ENCODE results near the gene ABCA7. TPM values are rescaled to one million over a fixed set of nuclear protein-coding genes. Genes with fewer than 3 reads are reported as not detected.

The ABCA7 gene
- total and polyA plus RNA-seq, 2 of the 8 experiments (the other 6 are each of a cell fraction or from before 2014, with no cell fraction given) = 10.4 to 25.6 TPM

DNA sequence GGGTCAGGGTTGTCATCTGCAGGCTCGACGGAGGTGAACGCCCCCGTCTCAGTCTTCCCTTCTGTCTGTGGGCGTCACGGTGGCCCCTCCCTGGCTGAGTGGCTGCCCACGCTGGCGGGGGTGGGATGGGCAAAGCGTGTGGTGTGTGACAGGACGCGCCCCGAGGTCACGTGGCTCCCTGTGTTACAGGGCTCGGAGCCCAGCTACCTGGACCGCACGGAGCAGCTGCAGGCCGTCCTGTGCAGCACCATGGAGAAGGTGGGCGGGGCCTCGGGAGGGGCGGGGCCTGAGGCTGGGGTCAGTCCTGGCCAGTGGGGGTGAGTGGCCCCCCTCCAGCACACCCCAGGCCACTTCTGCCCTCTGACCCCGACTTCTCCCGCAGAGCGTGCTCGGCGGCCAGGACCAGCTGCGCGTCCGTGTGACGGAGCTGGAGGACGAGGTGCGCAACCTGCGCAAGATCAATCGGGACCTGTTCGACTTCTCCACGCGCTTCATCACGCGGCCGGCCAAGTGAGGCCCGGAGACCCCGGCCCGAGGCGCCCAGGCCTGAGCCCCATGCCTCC lies 46.0 kb upstream of the ABCA7 start:
- Histone ChIP-seq H3K4ac (replicated peaks; ENCODE audit: insufficient read length, low read depth, low read length) (no peak overlapping the region), H4K20me1 (replicated peaks in 1 of 2; ENCODE audit: control insufficient read depth in 1 of 2, insufficient read depth in 2 of 2, low read length in 2 of 2) (peaks cover 9 to 20% of the 10 kb centered on the region in 2 experiments), H3K9ac (replicated peaks in 1 of 4; ENCODE audit: extremely low read depth in 1 of 4, low read depth in 3 of 4, low read length in 3 of 4) (no peak overlapping the region), H3K27ac (ENCODE audit: low read depth, low read length) (no peak overlapping the region), H3K36me3 (ENCODE audit: control insufficient read depth in 2 of 4, insufficient read depth in 4 of 4, low read length in 3 of 4) (peaks cover 2 to 28% (median 9%) of the 10 kb centered on the region in 4 experiments; a peak in 5 of 8 replicates), H2AK5ac (ENCODE audit: low read depth, low read length) (no peak overlapping the region), H3K23me2 (ENCODE audit: low read depth, low read length) (peaks cover 2% of the 10 kb centered on the region; the same call in 1 of the 2 replicates), H3K4me3 (ENCODE audit: extremely low read depth in 1 of 4, insufficient read depth in 2 of 4, low read depth in 3 of 4, low read length in 4 of 4) (no peak overlapping the region), H3K79me1 (ENCODE audit: low read depth, low read length) (no peaks in the 10 kb centered on the region; the same call in 1 of the 2 replicates), H2AFZ (ENCODE audit: low read length) (no peak overlapping the region), H3K56ac (replicated peaks; ENCODE audit: insufficient read length, low read depth, low read length) (no peak overlapping the region), H3K18ac (ENCODE audit: extremely low read depth, low read length) (no peak overlapping the region; the same call in 1 of the 2 replicates), H3K27me3 (replicated peaks in 1 of 4; ENCODE audit: control insufficient read depth in 3 of 4, extremely low read depth in 1 of 4, insufficient read depth in 3 of 4, low read length in 3 of 4) (peaks cover 0 to 9% (median 2%) of the 10 kb centered on the region in 4 experiments; a peak in 3 of 7 replicates), H4K8ac (ENCODE audit: extremely low read depth, insufficient read depth, low read length) (peak overlapping the region; percentile 14), H3K23ac (ENCODE audit: insufficient read length) (no peak overlapping the region), H4K91ac (replicated peaks; ENCODE audit: insufficient read length, low read length) (no peak overlapping the region), H2BK12ac (ENCODE audit: low read depth, low read length) (no peak overlapping the region), H4K5ac (ENCODE audit: insufficient read length, low read depth, low read length) (no peak overlapping the region), H3K4me2 (ENCODE audit: insufficient read depth in 1 of 2, low read depth in 2 of 2, low read length in 2 of 2) (no peak overlapping the region), H2BK15ac (ENCODE audit: low read length) (no peak overlapping the region), H3K14ac (ENCODE audit: insufficient read length) (no peak overlapping the region), H3K9me3 (ENCODE audit: insufficient read depth in 2 of 2, low read depth in 1 of 2, low read length in 1 of 2) (no peaks in the 10 kb centered on the region), H2BK20ac (ENCODE audit: low read length) (no peak overlapping the region), H2BK5ac (ENCODE audit: low read depth, low read length) (0 out of 2 replicates have a peak overlapping the region, but pooled peaks have one; percentile 18), H3K79me2 (ENCODE audit: control insufficient read depth in 1 of 2, insufficient read depth in 2 of 2, low read length in 2 of 2) (no peaks in the 10 kb centered on the region), H3K4me1 (replicated peaks in 1 of 4; ENCODE audit: control insufficient read depth in 3 of 4, insufficient read depth in 4 of 4, low read length in 3 of 4) (peaks cover 0 to 7% (median 4%) of the 10 kb centered on the region in 4 experiments; a peak in 3 of 7 replicates), H2BK120ac (replicated peaks; ENCODE audit: low read depth, low read length) (no peak overlapping the region)
- no peak for TF ChIP-seq RXRA (IDR thresholded peaks at IDR 0.05; ENCODE audit: insufficient read depth, low read depth, low read length)
- TF ChIP-seq POU5F1 (IDR thresholded peaks at IDR 0.05; ENCODE audit: low read depth, low read length) = no peak
- FAIRE-seq (no peak), DNase-seq (ENCODE audit: low read depth in 1 of 2, low spot score in 2 of 2) (no peak)
- WGBS, 2 experiments (ENCODE audit: extremely low coverage in 1 of 2, insufficient coverage in 1 of 2, insufficient read length in 1 of 2, insufficient replicate concordance in 2 of 2, low coverage in 1 of 2, low lambda C conversion rate in 2 of 2, missing lambda C conversion rate in 1 of 2) = 96% methylated on average over 32 of the region's 43 CpGs; no CpG with 5 or more reads in 1 of the 2 experiments
- ChIA-PET CTCF (ENCODE audit: partially characterized antibody) (interaction anchor here (0.6 to 3.4 kb wide), 4 partner anchors 10 to 844 kb away, joined by 3 to 13 read pairs (median 4); no protein-coding TSS in a partner anchor), POLR2A (ENCODE audit: partially characterized antibody) (interaction anchor here (0.8 to 7.3 kb wide), 3 partner anchors 8 to 66 kb away, joined by 3 to 81 read pairs (median 33); partner anchors contain the start of gene WDR18)
